ENCODE results near the gene ENHO.

DNA sequence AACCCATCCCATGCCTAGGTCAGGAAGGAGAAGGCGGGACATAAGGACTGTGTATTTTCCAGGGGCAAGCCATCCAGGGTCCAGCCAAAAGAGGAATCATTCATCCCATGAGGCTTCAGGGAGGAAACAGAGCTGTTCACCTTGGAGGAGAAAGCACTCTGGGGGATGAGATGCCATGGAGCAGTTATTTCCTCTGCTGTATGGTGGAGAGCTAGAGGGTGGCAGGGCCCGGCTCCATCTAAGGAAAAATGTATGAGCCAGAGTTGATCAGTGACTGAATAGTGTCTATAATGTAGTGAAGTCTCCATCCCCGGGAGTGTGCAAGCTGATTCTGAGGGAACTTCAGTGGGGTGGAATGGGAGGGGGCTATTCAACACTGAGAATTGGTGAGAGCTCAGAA, 8.0 kb downstream of the ENHO start:
- TF ChIP-seq CTCF (IDR thresholded peaks at IDR 0.05; ENCODE audit: insufficient read depth, low read length, poor library complexity, severe bottlenecking) (no peak), EZH2phosphoT487 (conservative IDR thresholded peaks at IDR 0.05; ENCODE audit: low read length) (no peak)

Measured in SU-DHL-6 (cell line).